ENCODE measurements around the gene CEP20. TPM values are rescaled to one million over a fixed set of nuclear protein-coding genes. Genes with fewer than 3 reads are reported as not detected.

The CEP20 gene
- polyA plus RNA-seq, 1 of the 3 experiments (the other 2 are of a cell fraction), result 14.8 TPM

GRCh38 chr16:15906439-15906838 is 18.0 kb upstream of the CEP20 start:
- DNase-seq, result no peak
- H3K36me3 ChIP-seq (replicated peaks in 1 of 2; ENCODE audit: control insufficient read depth in 1 of 2, insufficient read depth in 2 of 2, low read length in 1 of 2), result no peaks in the 10 kb centered on the region
- 35% methylated on average over 2 of the region's 2 CpGs for WGBS (ENCODE audit: low lambda C conversion rate)
- H4K20me1 ChIP-seq (ENCODE audit: insufficient read depth), result no peaks in the 10 kb centered on the region
- no peak overlapping the region for H3K4me3 ChIP-seq (ENCODE audit: low read depth in 2 of 2, low read length in 1 of 2)
- no peaks in the 10 kb centered on the region for H3K79me2 ChIP-seq (ENCODE audit: insufficient read depth)
- TF ChIP-seq RFX5 (IDR thresholded peaks at IDR 0.05; ENCODE audit: low read length), result no peak
- no peak for TF ChIP-seq TCF12 (IDR thresholded peaks at IDR 0.05)
- TF ChIP-seq TEAD4 (IDR thresholded peaks at IDR 0.05; ENCODE audit: borderline replicate concordance, insufficient read depth), result no peak
- TF ChIP-seq GABPA (IDR thresholded peaks at IDR 0.05; ENCODE audit: low read depth), result no peak
- TF ChIP-seq, protein P1, sequence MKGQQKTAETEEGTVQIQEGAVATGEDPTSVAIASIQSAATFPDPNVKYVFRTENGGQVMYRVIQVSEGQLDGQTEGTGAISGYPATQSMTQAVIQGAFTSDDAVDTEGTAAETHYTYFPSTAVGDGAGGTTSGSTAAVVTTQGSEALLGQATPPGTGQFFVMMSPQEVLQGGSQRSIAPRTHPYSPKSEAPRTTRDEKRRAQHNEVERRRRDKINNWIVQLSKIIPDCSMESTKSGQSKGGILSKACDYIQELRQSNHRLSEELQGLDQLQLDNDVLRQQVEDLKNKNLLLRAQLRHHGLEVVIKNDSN (IDR thresholded peaks at IDR 0.05; ENCODE audit: borderline replicate concordance, low read depth), result no peak
- TF ChIP-seq REST (IDR thresholded peaks at IDR 0.05; ENCODE audit: low read depth, low read length), result no peak
- TF ChIP-seq FOSL2 (IDR thresholded peaks at IDR 0.05; ENCODE audit: borderline replicate concordance, low read depth), result no peak
- no peaks in the 10 kb centered on the region for H3F3A ChIP-seq (replicated peaks; ENCODE audit: insufficient read depth)
- H2AFZ ChIP-seq (ENCODE audit: low read depth), result no peak overlapping the region
- H3K9me2 ChIP-seq, result no peaks in the 10 kb centered on the region
- H3K27me3 ChIP-seq (ENCODE audit: insufficient read depth), result no peaks in the 10 kb centered on the region
- no peak overlapping the region for H3K9ac ChIP-seq
- H3K27ac ChIP-seq (ENCODE audit: low read depth in 2 of 2, low read length in 1 of 2), result no peak overlapping the region
- H3K4me1 ChIP-seq (ENCODE audit: control insufficient read depth in 1 of 2, insufficient read depth in 2 of 2, low read depth in 1 of 2, low read length in 1 of 2), result no peaks in the 10 kb centered on the region
- no peaks in the 10 kb centered on the region for H3K9me3 ChIP-seq
- ChIA-PET POLR2A (no interaction called here), CTCF (interaction anchor here (1.1 kb wide), 1 partner anchor 65 kb away, joined by 5 read pairs; no protein-coding TSS in a partner anchor)
- no peak overlapping the region for H3K4me2 ChIP-seq

DNA sequence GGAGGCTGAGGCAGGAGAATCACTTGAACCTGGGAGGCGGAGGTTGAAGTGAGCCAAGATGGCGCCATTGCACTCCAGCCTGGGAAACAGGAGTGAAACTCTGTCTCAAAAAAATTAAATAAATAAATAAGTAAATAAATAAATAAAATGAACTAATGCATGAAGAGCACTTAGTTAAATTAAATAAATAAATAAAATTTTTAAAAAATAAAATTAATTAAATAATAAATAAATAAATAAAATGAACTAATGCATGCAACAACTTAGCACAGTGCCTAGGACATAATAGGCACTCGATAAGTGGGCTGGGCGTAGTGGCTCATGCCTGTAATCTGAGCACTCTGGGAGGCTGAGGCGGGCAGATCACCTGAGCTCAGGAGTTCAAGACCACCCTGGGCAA is 15.6 kb upstream of the CEP20 start:
- no peak overlapping the region for H3K27ac ChIP-seq (ENCODE audit: low read depth in 2 of 2, low read length in 1 of 2)
- H3F3A ChIP-seq (replicated peaks; ENCODE audit: insufficient read depth), result peaks cover 9% of the 10 kb centered on the region
- CTCF ChIA-PET, result interaction anchor here (1.1 kb wide), 1 partner anchor 16 kb away, joined by 3 read pairs; the partner anchor contains the start of gene CEP20
- no peaks in the 10 kb centered on the region for H3K9me3 ChIP-seq
- no peak overlapping the region for H2AFZ ChIP-seq (ENCODE audit: low read depth)
- DNase-seq, result no peak
- 93% methylated on average over 5 of the region's 5 CpGs for WGBS (ENCODE audit: low lambda C conversion rate)
- no peaks in the 10 kb centered on the region for H3K36me3 ChIP-seq (replicated peaks in 1 of 2; ENCODE audit: control insufficient read depth in 1 of 2, insufficient read depth in 2 of 2, low read length in 1 of 2)
- no peak overlapping the region for H3K4me2 ChIP-seq
- no peak for TF ChIP-seq FOXM1 (IDR thresholded peaks at IDR 0.05; ENCODE audit: low read depth)
- no peak for TF ChIP-seq MEF2A (IDR thresholded peaks at IDR 0.05; ENCODE audit: borderline replicate concordance, low read depth)
- no peak for TF ChIP-seq TCF12 (IDR thresholded peaks at IDR 0.05)
- TF ChIP-seq RCOR1 (IDR thresholded peaks at IDR 0.05; ENCODE audit: low read length), result no peak
- POLR2A ChIA-PET, result no interaction called here
- H3K4me1 ChIP-seq (ENCODE audit: control insufficient read depth in 1 of 2, insufficient read depth in 2 of 2, low read depth in 1 of 2, low read length in 1 of 2), result no peaks in the 10 kb centered on the region
- no peaks in the 10 kb centered on the region for H3K27me3 ChIP-seq (ENCODE audit: insufficient read depth)
- H3K79me2 ChIP-seq (ENCODE audit: insufficient read depth), result no peaks in the 10 kb centered on the region
- H3K4me3 ChIP-seq (ENCODE audit: low read depth in 2 of 2, low read length in 1 of 2), result no peak overlapping the region
- no peak overlapping the region for H3K9ac ChIP-seq
- no peaks in the 10 kb centered on the region for H4K20me1 ChIP-seq (ENCODE audit: insufficient read depth)
- H3K9me2 ChIP-seq, result no peaks in the 10 kb centered on the region
